K562 (cell line): ENCODE data around the gene CAPN14. TPM values are rescaled to one million over a fixed set of nuclear protein-coding genes. Genes with fewer than 3 reads are reported as not detected.

ENCODE experiments used
- ATAC-seq: fragments of 200-7000 bp; cut with Tn5 transposase; 3 replicates; pipeline ENCODE4 v1.9.1; 2020; ENCODE audit warnings: moderate library complexity
- BruUV-seq: library from RNA; stranded (reverse); fragments of 400-500 nt; replicated peaks from 2 replicates; lab custom pipeline; 2021; lab: Mats Ljungman, UMichigan
- CTCF ChIA-PET: fragments of 300-600 bp; formaldehyde crosslinking; extraction: SDS; loops from one replicate; lab custom pipeline; 2021; ENCODE audit warnings: low intra/inter-chr PET ratio; lab: Yijun Ruan, JAX
- POLR2A ChIA-PET: fragments of 300-600, 350-650 bp; sonication (Branson Sonifier 250); formaldehyde crosslinking; extraction: SDS; loops from one replicate; lab custom pipeline; 2021; ENCODE audit warnings: antibody characterized with exemption, inconsistent platforms; lab: Yijun Ruan, JAX
- DNase-seq, 4 experiments: peaks; one replicate each; pipeline versions ENCODE4 v3.0.0 to v3.0.0-alpha.2; 2011 to 2018; ENCODE audit warnings: low spot score in 3 of 4, mixed read lengths in 3 of 4; ENCODE audit errors: extremely low read depth in 1 of 4
- FAIRE-seq: peaks from 2 replicates; lab custom pipeline; 2011; peaks lifted over from hg19 to GRCh38; lab: Jason Lieb, UNC
- H2AFZ ChIP-seq: 2 replicates; pipeline ENCODE4 v1.6.0; 2011; ENCODE audit warnings: low read depth, low read length, control low read depth, inconsistent platforms
- H3K27ac ChIP-seq: fragments of 200-600 bp; 3 replicates; pipeline ENCODE4 v1.8.0; 2011; ENCODE audit warnings: low read depth, mild to moderate bottlenecking, control low read depth, inconsistent platforms, low read length, moderate library complexity, mixed read lengths; ENCODE audit errors: extremely low read depth
- H3K27me3 ChIP-seq, 2 experiments: fragments of 300-600 bp in 1 of 2; 2 replicates in 1 of 2; 3 replicates in 1 of 2; pipeline versions ENCODE4 v1.6.0 to v1.8.0; 2011; ENCODE audit warnings: inconsistent platforms in 2 of 2, low read length in 2 of 2, mild to moderate bottlenecking in 1 of 2, mixed read lengths in 1 of 2, moderate library complexity in 1 of 2; ENCODE audit not compliant: control insufficient read depth in 2 of 2, insufficient read depth in 2 of 2
- H3K36me3 ChIP-seq: fragments of 300-600 bp; 3 replicates; pipeline ENCODE4 v1.8.0; 2011; ENCODE audit warnings: mild to moderate bottlenecking, low read length, inconsistent platforms; ENCODE audit not compliant: control insufficient read depth, insufficient read depth
- H3K4me1 ChIP-seq, 2 experiments: fragments of 200-600 bp in 1 of 2; replicated peaks in 1 of 2; 2 replicates in 1 of 2; 3 replicates in 1 of 2; pipeline versions ENCODE4 v1.5.1 to v1.8.0; 2011; ENCODE audit warnings: inconsistent platforms in 2 of 2, low read length in 2 of 2, mild to moderate bottlenecking in 1 of 2, mixed read lengths in 1 of 2, moderate library complexity in 1 of 2; ENCODE audit not compliant: control insufficient read depth in 2 of 2, insufficient read depth in 2 of 2
- H3K4me2 ChIP-seq: 2 replicates; pipeline ENCODE4 v1.6.1; 2011; ENCODE audit warnings: low read length, control low read depth, inconsistent platforms, mixed read lengths; ENCODE audit not compliant: insufficient read depth
- H3K4me3 ChIP-seq: fragments of 200-600 bp; sonication (generic), shearing (Covaris generic); 2 replicates; pipeline ENCODE4 v1.5.1; 2016; ENCODE audit warnings: control low read depth, inconsistent platforms
- H3K79me2 ChIP-seq: fragments of 200-600 bp; 3 replicates; pipeline ENCODE4 v1.8.0; 2011; ENCODE audit warnings: low read length, inconsistent platforms; ENCODE audit not compliant: control insufficient read depth, insufficient read depth
- H3K9ac ChIP-seq, 2 experiments: 2 replicates each; pipeline versions ENCODE4 v1.6.0 to v1.6.1; 2011; ENCODE audit warnings: low read depth in 2 of 2, low read length in 2 of 2, control low read depth in 1 of 2, inconsistent platforms in 1 of 2, mild to moderate bottlenecking in 1 of 2, mixed read lengths in 1 of 2; ENCODE audit not compliant: insufficient read depth in 1 of 2
- H3K9me1 ChIP-seq: one replicate; pipeline ENCODE4 v1.6.0; 2011; ENCODE audit warnings: inconsistent platforms, mild to moderate bottlenecking, low read length, moderate library complexity; ENCODE audit not compliant: control insufficient read depth, insufficient read depth
- H3K9me3 ChIP-seq: replicated peaks from 2 replicates; pipeline ENCODE4 v1.5.1; 2011; ENCODE audit warnings: low read depth, low read length, inconsistent platforms; ENCODE audit not compliant: control insufficient read depth, insufficient read depth
- H4K20me1 ChIP-seq: replicated peaks from 2 replicates; pipeline ENCODE4 v1.6.1; 2011; ENCODE audit warnings: low read length, inconsistent platforms, mixed read lengths; ENCODE audit not compliant: control insufficient read depth, insufficient read depth
- BRD4 ChIP-seq: fragments of 200-600 bp; sonication (generic); IDR thresholded peaks from 2 replicates; pipeline ENCODE4 v1.6.1; 2017; ENCODE audit warnings: inconsistent platforms
- ETV1 ChIP-seq: fragments of 450-650 bp; conservative IDR thresholded peaks from 2 replicates; pipeline ENCODE4 v1.6.1; 2016; ENCODE audit warnings: missing genetic modification characterization, control low read depth, low read depth, missing compliant biosample characterization
- FOS ChIP-seq: IDR thresholded peaks from 3 replicates; pipeline ENCODE4 v1.6.1; 2011; ENCODE audit not compliant: insufficient read length; ENCODE audit errors: extremely low read depth
- HDAC6 ChIP-seq: IDR thresholded peaks from 2 replicates; pipeline ENCODE4 v1.6.1; 2012; ENCODE audit warnings: low read depth, mild to moderate bottlenecking, control low read depth, inconsistent platforms, low read length, moderate library complexity
- HMG20B ChIP-seq: fragments of 250-450 bp; sonication (Bioruptor Pico); IDR thresholded peaks from 2 replicates; pipeline ENCODE4 v1.5.0; 2021; ENCODE audit warnings: mild to moderate bottlenecking
- NFE2 ChIP-seq: IDR thresholded peaks from 2 replicates; pipeline ENCODE4 v1.6.1; 2014; ENCODE audit warnings: antibody characterized with exemption, low read depth
- TOE1 ChIP-seq, 2 experiments: fragments of 450-650 bp in 1 of 2; sonication (generic) in 1 of 2; formaldehyde crosslinking in 1 of 2; IDR thresholded peaks; 2 replicates each; pipeline versions ENCODE4 v1.7.1 to v1.8.0; 2016 to 2022; ENCODE audit warnings: borderline replicate concordance in 2 of 2, mild to moderate bottlenecking in 2 of 2, antibody characterized with exemption in 1 of 2, inconsistent platforms in 1 of 2, low read depth in 1 of 2, missing genetic modification reagents in 1 of 2, moderate library complexity in 1 of 2
- ZNF143 ChIP-seq: sonication (generic); formaldehyde crosslinking; IDR thresholded peaks from 2 replicates; pipeline ENCODE4 v1.9.0; 2022; ENCODE audit warnings: mild to moderate bottlenecking, missing genetic modification reagents
- ZNF717 ChIP-seq: fragments of 250-450 bp; sonication (Bioruptor Pico); IDR thresholded peaks from 2 replicates; pipeline ENCODE4 v1.5.0; 2021
- whole genome bisulfite sequencing: fragments of 100-300 bp; shearing (Covaris generic); methylation state at CpG from one replicate; pipeline ENCODE4 v1.1.6; 2016; ENCODE audit warnings: low coverage, mixed read lengths; ENCODE audit not compliant: insufficient coverage; ENCODE audit errors: missing lambda C conversion rate; 5-methylcytosine and 5-hydroxymethylcytosine counted together
- in situ Hi-C: fragments of 300-500 bp; cut with MboI; formaldehyde crosslinking; loops from 4 replicates; pipeline ENCODE4 v1.15.0; 2018; ENCODE audit warnings: inconsistent platforms, mixed read lengths
- intact Hi-C: fragments of 100-400 bp; cut with micrococcal nuclease; formaldehyde crosslinking; loops from 2 replicates; pipeline ENCODE4 v1.14.2; 2022
- polyA plus RNA-seq, 8 experiments: library from polyadenylated mRNA; depleted of rRNA in 4 of 8; stranded (reverse) in 5 of 8; unstranded in 3 of 8; fragments of >200 nt; fragmentation: Nextera tagmentation in 2 of 8; fragmentation: Illumina TruSeq in 1 of 8; extraction: Ambion mirVana in 2 of 8; extraction: Trizol in 1 of 8; gene quantifications; 2 replicates each; pipeline versions ENCODE4 v1.2.1 to v1.2.3, GENCODE V29; 2011 to 2014; ENCODE audit warnings: inconsistent platforms in 1 of 8, missing spikeins in 1 of 8
- total RNA-seq, 7 experiments: library from RNA; depleted of rRNA in 6 of 7; stranded (reverse); fragments of >200 nt in 6 of 7; fragmentation: Illumina TruSeq in 2 of 7; extraction: Trizol in 2 of 7; gene quantifications; 2 replicates each; pipeline versions ENCODE4 v1.2.1 to v1.2.3, GENCODE V29; 2011 to 2021; ENCODE audit warnings: low replicate concordance in 1 of 7
- TF ChIP-seq, protein P1 (sequence below): sonication (generic); formaldehyde crosslinking; IDR thresholded peaks from 2 replicates; pipeline ENCODE4 v1.8.1; 2023; ENCODE audit warnings: mild to moderate bottlenecking, missing genetic modification reagents
- TF ChIP-seq, protein P2 (sequence below): fragments of 450-650 bp; IDR thresholded peaks from 2 replicates; pipeline ENCODE4 v1.6.1; 2016
- TF ChIP-seq, protein P3 (sequence below): fragments of 250-450 bp; sonication (Bioruptor Pico); IDR thresholded peaks from 2 replicates; pipeline ENCODE4 v1.4.0; 2020; ENCODE audit warnings: mild to moderate bottlenecking, moderate library complexity

Gene CAPN14
- total and polyA plus RNA-seq, 9 of the 15 experiments (the other 6 are each of a cell fraction or from before 2014, with no cell fraction given): not detected

DNA sequence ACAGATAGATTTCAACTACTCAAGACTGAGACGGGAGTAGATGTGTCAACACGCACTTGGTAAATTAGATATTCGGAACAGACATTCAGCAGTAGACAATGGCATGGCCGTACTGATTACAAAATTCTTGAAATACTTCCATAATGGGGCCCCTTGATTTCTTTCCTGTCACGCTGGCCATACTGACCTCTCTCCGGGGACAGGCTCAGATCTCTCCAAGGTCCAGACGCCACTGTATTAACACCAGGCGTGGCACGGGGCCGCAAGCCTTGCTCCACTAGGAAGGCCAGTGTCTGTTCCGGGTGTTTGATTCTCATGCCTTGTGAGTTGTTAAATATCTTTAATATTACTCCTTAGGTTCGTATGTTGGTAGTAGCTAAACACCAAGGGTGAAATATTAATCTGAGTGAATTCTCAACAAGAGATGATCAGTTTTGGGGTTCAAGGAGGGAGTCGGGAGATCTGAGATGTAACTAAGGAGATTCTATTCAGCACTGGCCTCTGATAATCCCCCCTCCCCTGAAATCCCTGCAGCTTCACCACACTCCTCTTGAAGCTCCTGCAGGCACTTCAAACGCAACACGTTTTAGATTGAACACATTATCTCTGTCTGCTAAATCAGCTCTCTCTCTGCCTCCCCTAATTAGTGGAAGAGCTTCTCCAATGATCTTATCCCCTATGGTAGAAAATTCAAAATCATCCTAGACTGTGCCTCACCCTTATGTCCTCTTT lies 14.4 kb upstream of the CAPN14 start:
- peaks cover 3 to 30% of the 10 kb centered on the region in 2 experiments; a peak in 3 of 5 replicates for H3K27me3 ChIP-seq
- DNase-seq (no peak), ATAC-seq (no peak), FAIRE-seq (no peak)
- no peaks in the 10 kb centered on the region for H3K79me2 ChIP-seq
- H3K27ac ChIP-seq: no peak overlapping the region
- peaks cover 0 to 11% of the 10 kb centered on the region in 2 experiments; a peak in 3 of 5 replicates for H3K4me1 ChIP-seq
- no peaks in the 10 kb centered on the region for H4K20me1 ChIP-seq
- WGBS: 0% methylated on average over 15 of the region's 15 CpGs
- no peaks in the 10 kb centered on the region for H3K9me1 ChIP-seq
- intact Hi-C loops (loop anchor here (10.0 kb wide), 1 partner anchor 103 kb away; no protein-coding TSS in a partner anchor), in situ Hi-C loops (no loop called here)
- H3K4me2 ChIP-seq: no peak overlapping the region
- no peaks in the 10 kb centered on the region for H3K36me3 ChIP-seq
- ChIA-PET POLR2A (no interaction called here), CTCF (no interaction called here)
- no TSS peak for BruUV-seq
- H3K9me3 ChIP-seq: no peaks in the 10 kb centered on the region
- no peak overlapping the region for H3K9ac ChIP-seq
- H3K4me3 ChIP-seq: no peak overlapping the region
- no peak overlapping the region for H2AFZ ChIP-seq
- TF ChIP-seq HMG20B (CRISPR knock-in tag): no peak
- no peak for TF ChIP-seq TOE1 (IDR thresholded peaks at IDR 0.05; ENCODE audit: borderline replicate concordance)
- no peak for TF ChIP-seq TOE1 (CRISPR knock-in tag; IDR thresholded peaks at IDR 0.05; ENCODE audit: borderline replicate concordance, low read depth)
- TF ChIP-seq ETV1: no peak
- TF ChIP-seq, protein P1, sequence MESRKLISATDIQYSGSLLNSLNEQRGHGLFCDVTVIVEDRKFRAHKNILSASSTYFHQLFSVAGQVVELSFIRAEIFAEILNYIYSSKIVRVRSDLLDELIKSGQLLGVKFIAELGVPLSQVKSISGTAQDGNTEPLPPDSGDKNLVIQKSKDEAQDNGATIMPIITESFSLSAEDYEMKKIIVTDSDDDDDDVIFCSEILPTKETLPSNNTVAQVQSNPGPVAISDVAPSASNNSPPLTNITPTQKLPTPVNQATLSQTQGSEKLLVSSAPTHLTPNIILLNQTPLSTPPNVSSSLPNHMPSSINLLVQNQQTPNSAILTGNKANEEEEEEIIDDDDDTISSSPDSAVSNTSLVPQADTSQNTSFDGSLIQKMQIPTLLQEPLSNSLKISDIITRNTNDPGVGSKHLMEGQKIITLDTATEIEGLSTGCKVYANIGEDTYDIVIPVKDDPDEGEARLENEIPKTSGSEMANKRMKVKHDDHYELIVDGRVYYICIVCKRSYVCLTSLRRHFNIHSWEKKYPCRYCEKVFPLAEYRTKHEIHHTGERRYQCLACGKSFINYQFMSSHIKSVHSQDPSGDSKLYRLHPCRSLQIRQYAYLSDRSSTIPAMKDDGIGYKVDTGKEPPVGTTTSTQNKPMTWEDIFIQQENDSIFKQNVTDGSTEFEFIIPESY (CRISPR knock-in tag): no peak
- TF ChIP-seq, protein P2, sequence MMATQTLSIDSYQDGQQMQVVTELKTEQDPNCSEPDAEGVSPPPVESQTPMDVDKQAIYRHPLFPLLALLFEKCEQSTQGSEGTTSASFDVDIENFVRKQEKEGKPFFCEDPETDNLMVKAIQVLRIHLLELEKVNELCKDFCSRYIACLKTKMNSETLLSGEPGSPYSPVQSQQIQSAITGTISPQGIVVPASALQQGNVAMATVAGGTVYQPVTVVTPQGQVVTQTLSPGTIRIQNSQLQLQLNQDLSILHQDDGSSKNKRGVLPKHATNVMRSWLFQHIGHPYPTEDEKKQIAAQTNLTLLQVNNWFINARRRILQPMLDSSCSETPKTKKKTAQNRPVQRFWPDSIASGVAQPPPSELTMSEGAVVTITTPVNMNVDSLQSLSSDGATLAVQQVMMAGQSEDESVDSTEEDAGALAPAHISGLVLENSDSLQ: no peak
- TF ChIP-seq BRD4: no peak
- TF ChIP-seq HDAC6: no peak
- TF ChIP-seq NFE2: no peak
- no peak for TF ChIP-seq ZNF717 (CRISPR knock-in tag)
- no peak for TF ChIP-seq ZNF143 (CRISPR knock-in tag)
- no peak for TF ChIP-seq FOS
- TF ChIP-seq, protein P3, sequence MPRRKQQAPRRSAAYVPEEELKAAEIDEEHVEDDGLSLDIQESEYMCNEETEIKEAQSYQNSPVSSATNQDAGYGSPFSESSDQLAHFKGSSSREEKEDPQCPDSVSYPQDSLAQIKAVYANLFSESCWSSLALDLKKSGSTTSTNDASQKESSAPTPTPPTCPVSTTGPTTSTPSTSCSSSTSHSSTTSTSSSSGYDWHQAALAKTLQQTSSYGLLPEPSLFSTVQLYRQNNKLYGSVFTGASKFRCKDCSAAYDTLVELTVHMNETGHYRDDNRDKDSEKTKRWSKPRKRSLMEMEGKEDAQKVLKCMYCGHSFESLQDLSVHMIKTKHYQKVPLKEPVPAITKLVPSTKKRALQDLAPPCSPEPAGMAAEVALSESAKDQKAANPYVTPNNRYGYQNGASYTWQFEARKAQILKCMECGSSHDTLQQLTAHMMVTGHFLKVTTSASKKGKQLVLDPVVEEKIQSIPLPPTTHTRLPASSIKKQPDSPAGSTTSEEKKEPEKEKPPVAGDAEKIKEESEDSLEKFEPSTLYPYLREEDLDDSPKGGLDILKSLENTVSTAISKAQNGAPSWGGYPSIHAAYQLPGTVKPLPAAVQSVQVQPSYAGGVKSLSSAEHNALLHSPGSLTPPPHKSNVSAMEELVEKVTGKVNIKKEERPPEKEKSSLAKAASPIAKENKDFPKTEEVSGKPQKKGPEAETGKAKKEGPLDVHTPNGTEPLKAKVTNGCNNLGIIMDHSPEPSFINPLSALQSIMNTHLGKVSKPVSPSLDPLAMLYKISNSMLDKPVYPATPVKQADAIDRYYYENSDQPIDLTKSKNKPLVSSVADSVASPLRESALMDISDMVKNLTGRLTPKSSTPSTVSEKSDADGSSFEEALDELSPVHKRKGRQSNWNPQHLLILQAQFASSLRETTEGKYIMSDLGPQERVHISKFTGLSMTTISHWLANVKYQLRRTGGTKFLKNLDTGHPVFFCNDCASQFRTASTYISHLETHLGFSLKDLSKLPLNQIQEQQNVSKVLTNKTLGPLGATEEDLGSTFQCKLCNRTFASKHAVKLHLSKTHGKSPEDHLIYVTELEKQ (CRISPR knock-in tag): no peak
